OCI-M2 (cell line): Measurements from ENCODE around the gene KRTAP5-9.
"Not testable (repeated sequence)": the region's sequence is repeated elsewhere in the genome, so short reads cannot be mapped to it uniquely, and the experiment has no call there.

Source experiments
- DNase-seq: peaks from one replicate; lab custom pipeline; 2025; ENCODE audit not compliant: unreplicated experiment; lab: John Stamatoyannopoulos, UW

KRTAP5-9 gene

GRCh38 chr11:71581826-71582225, 33.6 kb downstream of the KRTAP5-9 start:
- DNase-seq = no peak

GRCh38 chr11:71582309-71582895, 34.2 kb downstream of the KRTAP5-9 start, which contains the start of gene KRTAP5-11:
Gene KRTAP5-11 (minus strand): TSS chr11:71582875. CDS start chr11:71582837, 38 bp downstream.
- DNase-seq = no peak

- not testable (repeated sequence) for DNase-seq
These were observed 34.7 kb downstream of the KRTAP5-9 start for GRCh38 chr11:71582969-71583368.

- not testable (repeated sequence) for DNase-seq
These were observed 37.5 kb downstream of the KRTAP5-9 start for GRCh38 chr11:71585673-71586072.

- not testable (repeated sequence) for DNase-seq
These were observed 40.1 kb downstream of the KRTAP5-9 start for GRCh38 chr11:71588314-71588713.

GRCh38 chr11:71588822-71589545, 40.8 kb downstream of the KRTAP5-9 start:
- DNase-seq = not testable (repeated sequence)

GRCh38 chr11:71589546-71589920, 41.3 kb downstream of the KRTAP5-9 start:
- DNase-seq = not testable (repeated sequence)
